Measurements from ENCODE around the gene EPM2A.
A peak's percentile ranks its signal among the peaks of the same experiment; 100 is the strongest.

EPM2A gene

GRCh38 chr6:145673504-145673903, 61.8 kb downstream of the EPM2A start:
- no peak for DNase-seq (ENCODE audit: low read depth in 2 of 2)

- no peak for DNase-seq (ENCODE audit: low read depth in 2 of 2)
Observed at GRCh38 chr6:145670311-145670710, 65.0 kb downstream of the EPM2A start.

- no peak for DNase-seq (ENCODE audit: low read depth in 2 of 2)
Observed at GRCh38 chr6:145669627-145670034, 65.7 kb downstream of the EPM2A start.

GRCh38 chr6:145668844-145669243, 66.5 kb downstream of the EPM2A start:
- no peak for DNase-seq (ENCODE audit: low read depth in 2 of 2)

GRCh38 chr6:145660676-145661075, 74.6 kb downstream of the EPM2A start:
- DNase-seq (ENCODE audit: low read depth in 2 of 2), result no peak

- DNase-seq (ENCODE audit: low read depth in 2 of 2), result no peak
Observed at GRCh38 chr6:145656128-145656527, 79.2 kb downstream of the EPM2A start.

GRCh38 chr6:145652572-145652971, 82.7 kb downstream of the EPM2A start:
- no peak for DNase-seq (ENCODE audit: low read depth in 2 of 2)

- DNase-seq (ENCODE audit: low read depth in 2 of 2), result no peak
Observed at GRCh38 chr6:145651988-145652387, 83.3 kb downstream of the EPM2A start.

GRCh38 chr6:145648149-145648548, 87.2 kb downstream of the EPM2A start:
- DNase-seq (ENCODE audit: low read depth in 2 of 2), result no peak

GRCh38 chr6:145647602-145648001, 87.7 kb downstream of the EPM2A start:
- no peak for DNase-seq (ENCODE audit: low read depth in 2 of 2)

GRCh38 chr6:145643760-145644159, 91.6 kb downstream of the EPM2A start:
- DNase-seq (ENCODE audit: low read depth in 2 of 2), result no peak

- DNase-seq (ENCODE audit: low read depth in 2 of 2), result peak; percentile 46 to 56
Observed at GRCh38 chr6:145633981-145634627, 101.2 kb downstream of the EPM2A start.

- no peak for DNase-seq (ENCODE audit: low read depth in 2 of 2)
Observed at GRCh38 chr6:145632971-145633370, 102.3 kb downstream of the EPM2A start.

GRCh38 chr6:145631374-145631773, 103.9 kb downstream of the EPM2A start:
- no peak for DNase-seq (ENCODE audit: low read depth in 2 of 2)

- DNase-seq (ENCODE audit: low read depth in 2 of 2), result no peak
Observed at GRCh38 chr6:145630598-145630997, 104.7 kb downstream of the EPM2A start.

- no peak for DNase-seq (ENCODE audit: low read depth in 2 of 2)
Observed at GRCh38 chr6:145629478-145629877, 105.8 kb downstream of the EPM2A start.

GRCh38 chr6:145627451-145627850, 107.9 kb downstream of the EPM2A start:
- DNase-seq (ENCODE audit: low read depth in 2 of 2), result no peak

GRCh38 chr6:145626857-145627256, 108.5 kb downstream of the EPM2A start:
- no peak for DNase-seq (ENCODE audit: low read depth in 2 of 2)

- DNase-seq (ENCODE audit: low read depth in 2 of 2), result no peak
Observed at GRCh38 chr6:145623231-145623630, 112.1 kb downstream of the EPM2A start.

GRCh38 chr6:145621776-145622175, 113.5 kb downstream of the EPM2A start:
- no peak for DNase-seq (ENCODE audit: low read depth in 2 of 2)

GRCh38 chr6:145620088-145620487, 115.2 kb downstream of the EPM2A start:
- DNase-seq (ENCODE audit: low read depth in 2 of 2), result no peak

GRCh38 chr6:145609521-145609920, 125.8 kb downstream of the EPM2A start:
- DNase-seq (ENCODE audit: low read depth in 2 of 2), result no peak

GRCh38 chr6:145608850-145609249, 126.5 kb downstream of the EPM2A start:
- no peak for DNase-seq (ENCODE audit: low read depth in 2 of 2)

- no peak for DNase-seq (ENCODE audit: low read depth in 2 of 2)
Observed at GRCh38 chr6:145603991-145604390, 131.3 kb downstream of the EPM2A start.

Measured in stimulated activated CD8-positive, alpha-beta memory T cell treated with anti-CD3 and anti-CD28 coated beads, Interleukin-7, amount 100 ng/mL, for 4 hours (primary cell).